ENCODE results near the gene APBB2. TPM values are rescaled to one million over a fixed set of nuclear protein-coding genes. Genes with fewer than 3 reads are reported as not detected.

Gene APBB2
- total RNA-seq, 4 donors from 2014 or later, result 42.4 to 95.8 (median 51.3) TPM

GRCh38 chr4:40980318-40980883 is 233.9 kb downstream of the APBB2 start:
- H3K27me3 ChIP-seq, result no peaks in the 10 kb centered on the region
- TF ChIP-seq EP300 (IDR thresholded peaks at IDR 0.05) (no peak), CTCF (IDR thresholded peaks at IDR 0.05) (no peak), POLR2A (IDR thresholded peaks at IDR 0.05) (no peak), POLR2AphosphoS5 (IDR thresholded peaks at IDR 0.05) (no peak)
- H3K27ac ChIP-seq, result no peak overlapping the region
- H3K9me3 ChIP-seq, result no peaks in the 10 kb centered on the region
- H3K4me3 ChIP-seq, result no peak overlapping the region
- WGBS, result 43% methylated on average over 1 of the region's 1 CpG
- DNase-seq (ENCODE audit: low spot score in 2 of 2), result no peak
- no peaks in the 10 kb centered on the region for H3K36me3 ChIP-seq
- peaks cover 7% of the 10 kb centered on the region for H3K4me1 ChIP-seq

- peaks cover 3% of the 10 kb centered on the region for H3K4me1 ChIP-seq
- no peaks in the 10 kb centered on the region for H3K9me3 ChIP-seq
- WGBS, result 89% methylated on average over 5 of the region's 5 CpGs
- H3K27ac ChIP-seq, result no peak overlapping the region
- no peak overlapping the region for H3K4me3 ChIP-seq
- no peaks in the 10 kb centered on the region for H3K36me3 ChIP-seq
- DNase-seq (ENCODE audit: low spot score in 2 of 2), result no peak
- H3K27me3 ChIP-seq, result no peaks in the 10 kb centered on the region
- no peak for TF ChIP-seq POLR2AphosphoS5 (IDR thresholded peaks at IDR 0.05)
- no peak for TF ChIP-seq EP300 (IDR thresholded peaks at IDR 0.05)
- no peak for TF ChIP-seq POLR2A (IDR thresholded peaks at IDR 0.05)
- TF ChIP-seq CTCF (IDR thresholded peaks at IDR 0.05), result no peak
These were observed 235.8 kb downstream of the APBB2 start for GRCh38 chr4:40978548-40978947.

GRCh38 chr4:40976343-40976742 is 238.0 kb downstream of the APBB2 start:
- Histone ChIP-seq H3K27ac (no peak overlapping the region), H3K36me3 (no peaks in the 10 kb centered on the region), H3K9me3 (no peaks in the 10 kb centered on the region), H3K4me1 (peaks cover 3% of the 10 kb centered on the region), H3K27me3 (no peaks in the 10 kb centered on the region), H3K4me3 (no peak overlapping the region)
- no peak for DNase-seq (ENCODE audit: low spot score in 2 of 2)
- TF ChIP-seq EP300 (IDR thresholded peaks at IDR 0.05) (no peak), POLR2AphosphoS5 (IDR thresholded peaks at IDR 0.05) (no peak), CTCF (IDR thresholded peaks at IDR 0.05) (peak; percentile 35 to 56)

GRCh38 chr4:40972722-40973121 is 241.6 kb downstream of the APBB2 start:
- Histone ChIP-seq H3K27me3 (no peaks in the 10 kb centered on the region), H3K27ac (no peak overlapping the region), H3K9me3 (no peaks in the 10 kb centered on the region), H3K4me3 (no peak overlapping the region), H3K36me3 (no peaks in the 10 kb centered on the region), H3K4me1 (peaks cover 3% of the 10 kb centered on the region)
- no peak for TF ChIP-seq CTCF (IDR thresholded peaks at IDR 0.05)
- 95% methylated on average over 1 of the region's 1 CpG for WGBS
- no peak for DNase-seq (ENCODE audit: low spot score in 2 of 2)

GRCh38 chr4:40971338-40971737 is 243.0 kb downstream of the APBB2 start:
- Histone ChIP-seq H3K4me1 (peaks cover 1% of the 10 kb centered on the region), H3K4me3 (no peak overlapping the region), H3K27ac (no peak overlapping the region), H3K36me3 (no peaks in the 10 kb centered on the region), H3K9me3 (no peaks in the 10 kb centered on the region), H3K27me3 (no peaks in the 10 kb centered on the region)
- no peak for TF ChIP-seq EP300 (IDR thresholded peaks at IDR 0.05)
- 81% methylated on average over 3 of the region's 3 CpGs for WGBS
- no peak for DNase-seq (ENCODE audit: low spot score in 2 of 2)

GRCh38 chr4:40969501-40969900 is 244.8 kb downstream of the APBB2 start:
- Histone ChIP-seq H3K9me3 (no peaks in the 10 kb centered on the region), H3K36me3 (no peaks in the 10 kb centered on the region), H3K27ac (no peak overlapping the region), H3K27me3 (no peaks in the 10 kb centered on the region), H3K4me3 (no peak overlapping the region), H3K4me1 (no peaks in the 10 kb centered on the region)
- no peak for TF ChIP-seq POLR2AphosphoS5 (IDR thresholded peaks at IDR 0.05)
- TF ChIP-seq POLR2A (IDR thresholded peaks at IDR 0.05), result no peak
- TF ChIP-seq CTCF (IDR thresholded peaks at IDR 0.05), result no peak
- no peak for TF ChIP-seq EP300 (IDR thresholded peaks at IDR 0.05)
- DNase-seq (ENCODE audit: low spot score in 2 of 2), result no peak
- WGBS, result 68% methylated on average over 2 of the region's 2 CpGs
